OCI-LY7 (cell line): ENCODE data around the gene APBA1. TPM values are rescaled to one million over a fixed set of nuclear protein-coding genes. Genes with fewer than 3 reads are reported as not detected.

ENCODE experiments used
- BruUV-seq: library from RNA; stranded (reverse); fragments of 400-500 nt; replicated peaks from 2 replicates; lab custom pipeline; 2021; lab: Mats Ljungman, UMichigan
- CTCF ChIA-PET: fragments of 300-600 bp; sonication (Branson Sonifier 250); formaldehyde crosslinking; loops from one replicate; lab custom pipeline; 2022; ENCODE audit warnings: antibody characterized with exemption; ENCODE audit not compliant: unreplicated experiment; lab: Charles Lee
- POLR2A ChIA-PET: fragments of 300-600 bp; sonication (Branson Sonifier 250); formaldehyde crosslinking; loops from one replicate; lab custom pipeline; 2022; ENCODE audit warnings: antibody characterized with exemption; lab: Charles Lee
- DNase-seq: peaks from one replicate; pipeline ENCODE4 v3.0.0-alpha.2; 2015; ENCODE audit warnings: low spot score
- H2AFZ ChIP-seq: fragments of 200-600 bp; sonication (generic), shearing (Covaris generic); 2 replicates; pipeline ENCODE4 v1.6.1; 2014; ENCODE audit warnings: mild to moderate bottlenecking, antibody characterized with exemption, low read length, moderate library complexity
- H3K27ac ChIP-seq: fragments of 200-600 bp; sonication (generic); 2 replicates; pipeline ENCODE4 v1.5.1; 2014; ENCODE audit warnings: mixed run types, low read depth, mild to moderate bottlenecking, moderate library complexity, low read length, inconsistent platforms; ENCODE audit not compliant: poor library complexity, severe bottlenecking
- H3K36me3 ChIP-seq: fragments of 200-600 bp; sonication (generic); 2 replicates; pipeline ENCODE4 v1.6.1; 2014; ENCODE audit warnings: mild to moderate bottlenecking, antibody characterized with exemption, low read length, moderate library complexity, mixed read lengths; ENCODE audit not compliant: insufficient read depth
- H3K4me1 ChIP-seq: fragments of 200-600 bp; sonication (generic); 2 replicates; pipeline ENCODE4 v1.5.1; 2014; ENCODE audit warnings: mild to moderate bottlenecking, low read length; ENCODE audit not compliant: insufficient read depth, poor library complexity, severe bottlenecking
- H3K4me2 ChIP-seq: fragments of 200-600 bp; sonication (generic); 2 replicates; pipeline ENCODE4 v1.6.1; 2014; ENCODE audit warnings: mild to moderate bottlenecking, low read length
- H3K4me3 ChIP-seq: fragments of 200-600 bp; sonication (generic); 2 replicates; pipeline ENCODE4 v1.5.1; 2014; ENCODE audit warnings: mild to moderate bottlenecking, low read depth, low read length; ENCODE audit not compliant: poor library complexity, severe bottlenecking
- H3K79me2 ChIP-seq: fragments of 200-600 bp; sonication (generic); 2 replicates; pipeline ENCODE4 v1.6.1; 2016; ENCODE audit warnings: low read depth, mild to moderate bottlenecking, low read length, moderate library complexity, mixed read lengths; ENCODE audit not compliant: insufficient read depth
- H3K9me2 ChIP-seq: fragments of 200-600 bp; sonication (generic); 2 replicates; pipeline ENCODE4 v1.6.1; 2016; ENCODE audit warnings: mild to moderate bottlenecking, low read length, mixed read lengths; ENCODE audit not compliant: insufficient read depth
- H3K9me3 ChIP-seq: fragments of 200-600 bp; sonication (generic); 2 replicates; pipeline ENCODE4 v1.6.1; 2014; ENCODE audit warnings: mild to moderate bottlenecking, mixed run types, low read length, mixed read lengths
- H4K20me1 ChIP-seq: fragments of 200-600 bp; sonication (generic); 2 replicates; pipeline ENCODE4 v1.6.1; 2014; ENCODE audit warnings: mild to moderate bottlenecking, antibody characterized with exemption, low read length, moderate library complexity, mixed read lengths; ENCODE audit not compliant: insufficient read depth
- CTCF ChIP-seq: fragments of 200-600 bp; sonication (generic); conservative IDR thresholded peaks from 2 replicates; pipeline ENCODE4 v1.5.1; 2014; ENCODE audit warnings: mild to moderate bottlenecking, antibody characterized with exemption, low read length, moderate library complexity, mixed read lengths
- EZH2phosphoT487 ChIP-seq: fragments of 200-600 bp; sonication (generic); IDR thresholded peaks from 2 replicates; pipeline ENCODE4 v1.6.1; 2018; ENCODE audit warnings: low read depth, borderline replicate concordance, mild to moderate bottlenecking, mixed run types, antibody characterized with exemption, low read length, moderate library complexity, mixed read lengths
- intact Hi-C: fragments of 100-400 bp; cut with micrococcal nuclease; formaldehyde crosslinking; loops from one replicate; pipeline ENCODE4 v1.10.0; 2022; ENCODE audit not compliant: unreplicated experiment
- total RNA-seq, 2 experiments: library from RNA; depleted of rRNA in 1 of 2; stranded (reverse); fragments of >200 nt in 1 of 2; shearing (Covaris generic) in 1 of 2; gene quantifications; 2 replicates each; pipeline ENCODE4 v1.2.3, GENCODE V29; 2014 to 2022

Gene APBA1
- total RNA-seq, 2 experiments from 2014 or later, result not detected

- Histone ChIP-seq H3K4me2 (no peak overlapping the region), H3K79me2 (no peaks in the 10 kb centered on the region), H2AFZ (no peak overlapping the region), H3K36me3 (no peaks in the 10 kb centered on the region), H4K20me1 (no peaks in the 10 kb centered on the region), H3K27ac (no peak overlapping the region), H3K4me1 (no peaks in the 10 kb centered on the region), H3K9me2 (no peaks in the 10 kb centered on the region), H3K9me3 (no peaks in the 10 kb centered on the region), H3K4me3 (no peak overlapping the region)
- intact Hi-C loops, result no loop called here
- DNase-seq, result no peak
- BruUV-seq, result no TSS peak
- TF ChIP-seq EZH2phosphoT487 (no peak), CTCF (no peak)
- CTCF ChIA-PET, result interaction anchor here (0.5 kb wide), 1 partner anchor 1112 kb away, joined by 4 read pairs; no protein-coding TSS in a partner anchor
- POLR2A ChIA-PET, result no interaction called here
Measured at GRCh38 chr9:69427286-69427685, 244.9 kb downstream of the APBA1 start.

DNA sequence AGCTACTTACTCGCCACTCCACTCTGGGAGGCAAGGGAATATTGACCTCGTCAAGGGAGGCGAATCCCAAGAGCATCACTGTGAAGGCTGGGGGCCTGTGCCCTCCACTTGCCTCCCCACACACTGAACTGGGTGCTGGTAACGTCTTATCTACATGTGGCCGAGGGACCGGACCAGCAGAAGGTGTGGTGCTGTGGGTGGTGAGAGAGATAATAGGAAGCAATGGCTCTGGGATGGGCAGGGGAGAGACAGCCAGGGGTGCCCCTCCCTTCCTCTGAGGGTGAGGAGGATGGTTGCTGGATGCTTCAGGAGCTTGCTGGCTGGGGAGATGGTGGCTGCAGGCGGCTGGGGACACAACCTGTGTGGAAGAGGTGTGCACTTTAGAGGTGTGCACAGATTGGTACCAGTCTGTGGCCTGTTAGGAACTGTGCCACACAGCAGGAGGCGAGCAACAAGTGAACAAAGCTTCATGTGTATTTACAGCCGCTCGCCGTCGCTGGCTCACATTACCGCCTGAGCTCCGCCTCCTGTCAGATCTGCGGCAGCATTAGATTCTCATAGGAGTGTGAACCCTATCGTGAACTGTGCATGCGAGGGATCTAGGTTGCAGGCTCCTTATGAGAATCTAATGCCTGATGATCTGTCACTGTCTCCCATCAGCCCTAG lies 246.9 kb downstream of the APBA1 start:
- CTCF ChIA-PET, result interaction anchor here (0.6 kb wide), 1 partner anchor 17 kb away, joined by 11 read pairs; no protein-coding TSS in a partner anchor
- H4K20me1 ChIP-seq, result no peaks in the 10 kb centered on the region
- BruUV-seq, result no TSS peak
- intact Hi-C loops, result no loop called here
- H3K4me2 ChIP-seq, result no peak overlapping the region
- POLR2A ChIA-PET, result no interaction called here
- H3K27ac ChIP-seq, result no peak overlapping the region
- H3K79me2 ChIP-seq, result no peaks in the 10 kb centered on the region
- no peaks in the 10 kb centered on the region for H3K9me3 ChIP-seq
- H2AFZ ChIP-seq, result no peak overlapping the region
- no peaks in the 10 kb centered on the region for H3K9me2 ChIP-seq
- no peak overlapping the region for H3K4me3 ChIP-seq
- no peak for DNase-seq
- no peaks in the 10 kb centered on the region for H3K4me1 ChIP-seq
- TF ChIP-seq CTCF (no peak), EZH2phosphoT487 (no peak)
- no peaks in the 10 kb centered on the region for H3K36me3 ChIP-seq
